ENCODE data around the gene LIPF. TPM values are rescaled to one million over a fixed set of nuclear protein-coding genes. Genes with fewer than 3 reads are reported as not detected.
A peak's percentile ranks its signal among the peaks of the same experiment; 100 is the strongest.

LIPF gene
- not detected for polyA plus RNA-seq
- long read RNA-seq, donor 1: 0 reads
- long read RNA-seq, donor 2: 0 reads
- long read RNA-seq, donor 3: 0 reads
- long read RNA-seq, donor 4: 0 reads
- long read RNA-seq, donor 5: 0 reads
- long read RNA-seq, donor 6: 0 reads
- long read RNA-seq, donor 7: 0 reads
- long read RNA-seq, donor 8: 0 reads
- long read RNA-seq, donor 9: 0 reads
- long read RNA-seq, donor 10: 0 reads
- long read RNA-seq, donor 11: 0 reads

- Histone ChIP-seq H3K4me1 (ENCODE audit: control insufficient read depth, insufficient read depth, low read length) (no peaks in the 10 kb centered on the region), H3K9me3 (ENCODE audit: control insufficient read depth, low read depth, low read length) (no peaks in the 10 kb centered on the region), H3K36me3 (ENCODE audit: control insufficient read depth, insufficient read depth, low read length) (no peaks in the 10 kb centered on the region), H3K4me3 (ENCODE audit: low read length) (no peak within 1 kb of the TSS), H3K27ac (ENCODE audit: low read length) (no peak within 1 kb of the TSS), H3K27me3 (ENCODE audit: control insufficient read depth, insufficient read depth, low read length) (no peaks in the 10 kb centered on the region)
- no CpG with 5 or more reads among the region's 1 CpG for WGBS (ENCODE audit: insufficient coverage, low lambda C conversion rate)
- no peak for DNase-seq
Measured at GRCh38 chr10:88664142-88664541, at the start of gene LIPF. LIPF (plus strand) TSS chr10:88664442; CDS start chr10:88667298, 2,856 bp downstream.

- no peaks in the 10 kb centered on the region for H3K36me3 ChIP-seq (ENCODE audit: control insufficient read depth, insufficient read depth, low read length)
- H3K4me3 ChIP-seq (ENCODE audit: low read length): no peak overlapping the region
- H3K27me3 ChIP-seq (ENCODE audit: control insufficient read depth, insufficient read depth, low read length): no peaks in the 10 kb centered on the region
- H3K4me1 ChIP-seq (ENCODE audit: control insufficient read depth, insufficient read depth, low read length): no peaks in the 10 kb centered on the region
- H3K27ac ChIP-seq (ENCODE audit: low read length): no peak overlapping the region
- peak in 1 of 2 donors; percentile 1 for DNase-seq
- H3K9me3 ChIP-seq (ENCODE audit: control insufficient read depth, low read depth, low read length): no peaks in the 10 kb centered on the region
- no CpG with 5 or more reads among the region's 18 CpGs for WGBS (ENCODE audit: insufficient coverage, low lambda C conversion rate)
Measured at GRCh38 chr10:88616250-88616977, 47.8 kb upstream of the LIPF start.

GRCh38 chr10:88617772-88618300 is 46.4 kb upstream of the LIPF start:
- WGBS (ENCODE audit: insufficient coverage, low lambda C conversion rate): no CpG with 5 or more reads among the region's 1 CpG
- H3K27me3 ChIP-seq (ENCODE audit: control insufficient read depth, insufficient read depth, low read length): no peaks in the 10 kb centered on the region

GRCh38 chr10:88618496-88618895 is 45.7 kb upstream of the LIPF start:
- Histone ChIP-seq H3K36me3 (ENCODE audit: control insufficient read depth, insufficient read depth, low read length) (no peaks in the 10 kb centered on the region), H3K4me1 (ENCODE audit: control insufficient read depth, insufficient read depth, low read length) (no peaks in the 10 kb centered on the region), H3K27ac (ENCODE audit: low read length) (no peak overlapping the region), H3K27me3 (ENCODE audit: control insufficient read depth, insufficient read depth, low read length) (no peaks in the 10 kb centered on the region), H3K9me3 (ENCODE audit: control insufficient read depth, low read depth, low read length) (no peaks in the 10 kb centered on the region), H3K4me3 (ENCODE audit: low read length) (no peak overlapping the region)
- no CpG with 5 or more reads among the region's 1 CpG for WGBS (ENCODE audit: insufficient coverage, low lambda C conversion rate)
- no peak for DNase-seq

More at GRCh38 chr10:88617772-88618300, 46.4 kb upstream of the LIPF start:
- no peak for DNase-seq
- no peaks in the 10 kb centered on the region for H3K4me1 ChIP-seq (ENCODE audit: control insufficient read depth, insufficient read depth, low read length)
- no peak overlapping the region for H3K4me3 ChIP-seq (ENCODE audit: low read length)
- H3K27ac ChIP-seq (ENCODE audit: low read length): no peak overlapping the region
- no peaks in the 10 kb centered on the region for H3K9me3 ChIP-seq (ENCODE audit: control insufficient read depth, low read depth, low read length)
- no peaks in the 10 kb centered on the region for H3K36me3 ChIP-seq (ENCODE audit: control insufficient read depth, insufficient read depth, low read length)

GRCh38 chr10:88620441-88620840 is 43.8 kb upstream of the LIPF start:
- Histone ChIP-seq H3K36me3 (ENCODE audit: control insufficient read depth, insufficient read depth, low read length) (no peaks in the 10 kb centered on the region), H3K4me3 (ENCODE audit: low read length) (no peak overlapping the region), H3K27me3 (ENCODE audit: control insufficient read depth, insufficient read depth, low read length) (no peaks in the 10 kb centered on the region), H3K27ac (ENCODE audit: low read length) (no peak overlapping the region), H3K9me3 (ENCODE audit: control insufficient read depth, low read depth, low read length) (no peaks in the 10 kb centered on the region), H3K4me1 (ENCODE audit: control insufficient read depth, insufficient read depth, low read length) (no peaks in the 10 kb centered on the region)
- DNase-seq: no peak
- WGBS (ENCODE audit: insufficient coverage, low lambda C conversion rate): no CpG with 5 or more reads among the region's 1 CpG

- Histone ChIP-seq H3K36me3 (ENCODE audit: control insufficient read depth, insufficient read depth, low read length) (no peaks in the 10 kb centered on the region), H3K4me1 (ENCODE audit: control insufficient read depth, insufficient read depth, low read length) (no peaks in the 10 kb centered on the region), H3K27me3 (ENCODE audit: control insufficient read depth, insufficient read depth, low read length) (no peaks in the 10 kb centered on the region), H3K4me3 (ENCODE audit: low read length) (no peak overlapping the region), H3K27ac (ENCODE audit: low read length) (no peak overlapping the region), H3K9me3 (ENCODE audit: control insufficient read depth, low read depth, low read length) (no peaks in the 10 kb centered on the region)
- WGBS (ENCODE audit: insufficient coverage, low lambda C conversion rate): no CpG with 5 or more reads among the region's 2 CpGs
- no peak for DNase-seq
Measured at GRCh38 chr10:88623835-88624234, 40.4 kb upstream of the LIPF start.

- Histone ChIP-seq H3K4me3 (ENCODE audit: low read length) (no peak overlapping the region), H3K27me3 (ENCODE audit: control insufficient read depth, insufficient read depth, low read length) (no peaks in the 10 kb centered on the region), H3K4me1 (ENCODE audit: control insufficient read depth, insufficient read depth, low read length) (no peaks in the 10 kb centered on the region), H3K9me3 (ENCODE audit: control insufficient read depth, low read depth, low read length) (no peaks in the 10 kb centered on the region), H3K27ac (ENCODE audit: low read length) (no peak overlapping the region), H3K36me3 (ENCODE audit: control insufficient read depth, insufficient read depth, low read length) (no peaks in the 10 kb centered on the region)
- no peak for DNase-seq
Measured at GRCh38 chr10:88624840-88625239, 39.4 kb upstream of the LIPF start.

GRCh38 chr10:88640186-88640585 is 24.1 kb upstream of the LIPF start:
- DNase-seq: no peak

GRCh38 chr10:88642209-88642608 is 22.0 kb upstream of the LIPF start:
- no peak for DNase-seq
- Histone ChIP-seq H3K4me1 (ENCODE audit: control insufficient read depth, insufficient read depth, low read length) (no peaks in the 10 kb centered on the region), H3K4me3 (ENCODE audit: low read length) (no peak overlapping the region), H3K27ac (ENCODE audit: low read length) (no peak overlapping the region), H3K36me3 (ENCODE audit: control insufficient read depth, insufficient read depth, low read length) (no peaks in the 10 kb centered on the region), H3K27me3 (ENCODE audit: control insufficient read depth, insufficient read depth, low read length) (no peaks in the 10 kb centered on the region), H3K9me3 (ENCODE audit: control insufficient read depth, low read depth, low read length) (peaks cover 3% of the 10 kb centered on the region)
- WGBS (ENCODE audit: insufficient coverage, low lambda C conversion rate): 92% methylated on average over 4 of the region's 6 CpGs

More at GRCh38 chr10:88640186-88640585, 24.1 kb upstream of the LIPF start:
- Histone ChIP-seq H3K4me1 (ENCODE audit: control insufficient read depth, insufficient read depth, low read length) (no peaks in the 10 kb centered on the region), H3K36me3 (ENCODE audit: control insufficient read depth, insufficient read depth, low read length) (no peaks in the 10 kb centered on the region), H3K9me3 (ENCODE audit: control insufficient read depth, low read depth, low read length) (peaks cover 3% of the 10 kb centered on the region), H3K4me3 (ENCODE audit: low read length) (no peak overlapping the region), H3K27me3 (ENCODE audit: control insufficient read depth, insufficient read depth, low read length) (no peaks in the 10 kb centered on the region), H3K27ac (ENCODE audit: low read length) (no peak overlapping the region)
- 20% methylated on average over 1 of the region's 2 CpGs for WGBS (ENCODE audit: insufficient coverage, low lambda C conversion rate)

GRCh38 chr10:88642963-88643362 is 21.3 kb upstream of the LIPF start:
- Histone ChIP-seq H3K9me3 (ENCODE audit: control insufficient read depth, low read depth, low read length) (peaks cover 2% of the 10 kb centered on the region), H3K27ac (ENCODE audit: low read length) (no peak overlapping the region)
- DNase-seq: no peak

More at GRCh38 chr10:88642963-88643362, 21.3 kb upstream of the LIPF start:
- Histone ChIP-seq H3K4me3 (ENCODE audit: low read length) (no peak overlapping the region), H3K36me3 (ENCODE audit: control insufficient read depth, insufficient read depth, low read length) (no peaks in the 10 kb centered on the region), H3K27me3 (ENCODE audit: control insufficient read depth, insufficient read depth, low read length) (no peaks in the 10 kb centered on the region), H3K4me1 (ENCODE audit: control insufficient read depth, insufficient read depth, low read length) (no peaks in the 10 kb centered on the region)
